ENCODE results near the gene NDUFAF7.
"Not testable (repeated sequence)": the region's sequence is repeated elsewhere in the genome, so short reads cannot be mapped to it uniquely, and the experiment has no call there.

Gene NDUFAF7

GRCh38 chr2:37231241-37232130 lies at the start of gene NDUFAF7, which contains the start of gene CEBPZ:
TSS of gene NDUFAF7 (plus strand) at chr2:37231658. CDS start at chr2:37231706, 48 bp downstream.
TSS of gene CEBPZ (minus strand) at chr2:37231596. CDS start at chr2:37231567, 29 bp downstream.
- DNase-seq = peak; percentile 73

DNA sequence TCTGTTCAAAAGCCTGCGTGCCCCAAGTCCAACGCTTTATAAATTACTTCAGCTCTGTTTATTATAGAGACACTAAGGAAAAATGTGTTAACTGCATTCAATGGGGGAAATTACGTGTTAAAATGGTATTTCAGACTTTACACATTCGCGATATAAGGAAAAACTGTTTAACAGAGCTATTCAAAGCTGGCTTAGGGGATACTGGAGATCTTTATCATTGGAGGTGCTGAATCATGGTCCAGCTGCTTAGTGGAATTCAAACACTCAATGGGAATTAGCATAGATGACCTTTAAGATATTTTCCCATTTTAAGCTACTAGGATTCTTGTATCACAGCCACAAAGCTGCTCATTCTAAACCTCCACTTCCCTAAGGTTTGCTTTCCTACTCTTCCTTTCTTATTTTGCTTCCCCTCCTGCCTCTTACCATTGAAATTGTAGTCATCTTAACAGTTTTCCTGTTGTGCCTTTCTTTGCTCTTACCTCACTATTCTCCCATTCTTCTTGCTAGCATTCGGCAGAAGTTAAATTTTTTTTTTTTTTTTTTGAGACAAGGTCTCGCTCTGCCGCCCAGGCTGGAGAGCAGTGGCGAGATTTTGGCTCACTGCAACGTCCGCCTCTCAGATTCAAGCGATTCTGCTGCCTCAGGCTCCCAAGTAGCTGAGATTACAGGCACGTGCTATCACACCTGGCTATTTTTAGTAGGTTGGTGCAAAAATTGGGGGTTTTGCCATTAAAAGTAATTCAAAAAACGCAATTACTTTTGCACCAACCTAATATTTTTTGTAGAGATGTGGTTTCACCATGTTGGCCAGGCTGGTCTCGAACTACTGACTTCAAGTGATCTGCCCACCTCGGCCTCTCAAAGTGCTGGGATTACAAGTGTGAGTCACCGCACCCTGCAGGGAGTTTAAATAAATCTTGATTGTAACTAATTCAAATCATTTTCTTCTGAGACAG lies 49.5 kb upstream of the NDUFAF7 start:
- no peak for DNase-seq

DNA sequence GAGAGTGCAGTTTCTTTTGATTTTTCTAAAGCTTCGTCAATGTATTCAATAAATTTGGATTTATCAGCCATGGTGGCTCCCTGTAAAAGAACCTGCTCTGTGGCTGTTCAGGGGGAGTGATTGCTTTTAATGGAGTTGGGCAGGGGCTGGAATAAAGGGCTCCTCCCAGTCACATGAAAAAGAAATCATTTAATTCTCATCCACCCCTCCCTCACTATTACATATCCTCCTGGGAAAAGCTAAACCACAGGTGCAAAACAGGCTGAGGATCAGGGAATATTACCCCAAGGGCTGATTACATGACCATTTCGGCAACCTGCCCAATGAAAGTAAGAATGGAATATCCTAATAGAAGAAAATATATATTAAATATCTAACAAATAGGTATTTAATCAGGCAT lies 42.9 kb upstream of the NDUFAF7 start, which contains the start of gene SULT6B1:
Gene SULT6B1, minus strand, starts transcription at position 101 of the 400 bp plus-strand sequence. Its CDS starts 30 bp downstream, at position 71.
- no peak for DNase-seq

DNA sequence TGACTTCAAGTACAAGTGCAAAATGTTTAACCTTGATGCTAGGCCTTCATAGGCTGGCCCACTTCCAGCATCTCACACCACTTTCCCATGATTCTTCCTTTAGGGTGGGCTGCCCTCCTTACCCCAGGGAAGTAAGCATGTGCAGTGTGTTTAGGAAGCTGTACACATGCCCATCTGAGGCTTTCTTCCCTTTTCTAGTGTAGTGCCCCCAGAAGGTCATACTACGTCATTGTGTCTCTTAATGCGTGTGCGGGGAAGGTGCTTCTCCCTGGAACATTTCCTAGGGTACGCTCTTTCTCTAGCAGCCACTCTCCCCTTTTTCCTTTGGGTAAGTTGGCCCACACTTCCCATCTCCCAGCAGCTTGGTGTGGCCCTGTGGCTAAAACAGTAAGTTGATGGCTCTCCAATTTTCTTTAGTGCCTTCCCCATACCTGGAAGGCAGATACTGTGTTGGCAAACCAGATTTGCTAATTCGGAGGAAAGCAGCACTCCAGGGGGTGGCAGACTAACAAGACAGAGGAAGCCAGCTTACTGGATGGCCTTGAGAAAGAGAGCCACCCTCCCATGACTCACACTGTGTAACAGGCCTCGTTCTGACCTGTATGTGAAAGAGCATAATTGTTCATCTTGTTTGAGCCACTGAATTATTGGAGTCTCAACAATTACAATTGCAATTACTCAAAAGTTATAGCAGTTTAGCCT lies 41.9 kb upstream of the NDUFAF7 start:
- no peak for DNase-seq

- no peak for DNase-seq
Observed at GRCh38 chr2:37190290-37190689, 41.2 kb upstream of the NDUFAF7 start.

DNA sequence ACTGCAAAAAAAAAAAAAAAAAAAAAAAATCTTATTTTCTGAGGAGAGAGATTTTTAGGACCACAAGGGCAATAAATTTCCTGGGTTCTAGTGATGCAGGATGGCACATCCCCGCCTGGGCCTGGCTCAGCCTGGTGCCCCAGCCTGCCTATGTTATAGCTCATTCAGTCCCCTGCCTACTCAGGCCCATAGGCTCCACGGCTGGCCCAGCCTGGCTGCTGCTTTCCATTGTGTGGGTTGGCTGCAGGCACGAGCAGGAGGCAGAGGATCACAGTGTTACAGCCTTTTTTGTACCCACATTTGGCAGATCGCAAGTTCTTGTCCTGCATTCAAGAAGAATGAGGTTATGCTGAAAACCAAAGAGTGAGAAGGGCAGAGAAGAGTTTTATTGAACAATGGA lies 40.2 kb upstream of the NDUFAF7 start:
- no peak for DNase-seq

GRCh38 chr2:37191747-37192146 lies 39.7 kb upstream of the NDUFAF7 start:
- no peak for DNase-seq

GRCh38 chr2:37192551-37192950 lies 38.9 kb upstream of the NDUFAF7 start:
- no peak for DNase-seq

DNA sequence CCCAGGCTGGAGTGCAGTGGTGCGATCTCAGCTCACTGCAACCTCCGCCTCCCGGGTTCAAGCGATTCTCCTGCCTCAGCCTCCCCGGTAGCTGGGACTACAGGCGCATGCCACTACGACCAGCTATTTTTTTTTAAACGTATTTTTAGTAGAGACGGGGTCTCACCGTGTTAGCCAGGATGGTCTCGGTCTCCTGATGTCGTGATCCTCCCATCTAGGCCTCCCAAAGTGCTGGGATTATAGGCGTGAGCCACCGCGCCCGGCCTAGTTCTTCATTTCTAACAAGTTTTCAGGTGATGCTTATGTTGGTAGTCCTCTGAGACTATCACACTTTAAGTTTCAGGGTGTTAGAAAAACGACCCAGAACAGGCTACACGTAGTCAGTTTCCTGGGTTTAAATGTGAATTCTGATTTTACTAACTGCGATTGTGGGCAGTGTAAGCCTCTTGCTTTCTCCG lies 35.6 kb upstream of the NDUFAF7 start:
- not testable (repeated sequence) for DNase-seq

GRCh38 chr2:37196320-37197195 lies 34.9 kb upstream of the NDUFAF7 start, which contains the start of gene CEBPZOS:
TSS of gene CEBPZOS (plus strand) at chr2:37196496. CDS start at chr2:37199705, 3,209 bp downstream.
- DNase-seq = peak; percentile 55

DNA sequence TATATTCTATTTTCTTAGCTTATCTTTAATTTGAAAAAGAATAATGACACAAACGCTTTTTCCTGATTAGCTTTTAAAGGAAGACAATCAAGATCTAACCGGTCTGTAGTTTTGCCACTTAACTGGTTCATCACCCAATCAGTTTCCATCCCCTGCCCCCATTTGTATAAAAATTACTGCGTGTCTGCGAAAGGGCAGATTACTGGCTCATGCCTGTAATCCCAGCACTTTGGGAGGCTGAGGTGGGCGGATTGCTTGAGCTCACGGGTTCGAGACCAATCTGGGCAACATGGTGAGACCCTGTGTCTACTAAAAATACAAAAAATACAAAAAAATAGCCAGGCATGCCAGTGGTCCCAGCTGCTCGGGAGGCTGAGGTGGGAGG lies 32.8 kb upstream of the NDUFAF7 start:
- no peak for DNase-seq

- DNase-seq = no peak
Observed at GRCh38 chr2:37201208-37201607, 30.2 kb upstream of the NDUFAF7 start.

DNA sequence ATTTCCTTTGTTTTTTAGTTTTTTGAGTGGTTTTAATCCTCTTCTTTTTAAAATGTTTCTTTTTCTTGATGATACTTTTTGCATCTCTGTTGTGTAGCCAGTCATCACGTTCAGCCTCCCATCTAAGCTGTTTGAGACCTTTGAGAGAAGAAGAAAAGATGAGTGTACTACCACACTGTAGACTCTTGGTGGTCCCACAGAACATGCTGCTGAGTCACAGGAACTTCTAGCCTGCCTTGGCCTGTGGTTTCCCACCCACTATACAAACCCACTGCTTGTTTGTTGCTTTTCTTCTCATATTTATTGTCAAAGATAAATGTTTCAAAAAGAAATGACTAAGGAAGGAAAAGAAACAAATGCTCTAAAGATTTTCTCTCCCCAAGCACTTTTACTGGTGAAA lies 29.7 kb upstream of the NDUFAF7 start:
- no peak for DNase-seq

DNA sequence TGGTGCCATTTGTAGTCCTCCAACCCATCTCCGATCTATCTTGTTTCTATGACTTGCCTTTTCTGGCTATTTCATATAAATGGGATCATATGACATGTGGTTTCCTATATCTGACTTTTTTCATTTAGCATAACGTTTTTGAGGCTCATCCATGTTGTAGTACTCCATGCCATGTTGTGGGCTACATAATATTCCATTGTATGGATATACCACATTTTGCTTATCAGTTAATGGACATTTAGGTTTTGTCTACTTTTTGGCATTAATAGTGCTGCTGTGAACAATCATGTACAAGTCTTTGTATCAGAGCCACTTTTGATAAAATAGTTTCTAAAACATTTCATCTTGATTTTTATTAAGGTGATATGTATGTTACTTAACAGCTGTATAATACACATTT lies 27.8 kb upstream of the NDUFAF7 start:
- DNase-seq = no peak

GRCh38 chr2:37205071-37205661 lies 26.3 kb upstream of the NDUFAF7 start:
- DNase-seq = not testable (repeated sequence)

GRCh38 chr2:37205689-37206341 lies 25.6 kb upstream of the NDUFAF7 start:
- DNase-seq = no peak

DNA sequence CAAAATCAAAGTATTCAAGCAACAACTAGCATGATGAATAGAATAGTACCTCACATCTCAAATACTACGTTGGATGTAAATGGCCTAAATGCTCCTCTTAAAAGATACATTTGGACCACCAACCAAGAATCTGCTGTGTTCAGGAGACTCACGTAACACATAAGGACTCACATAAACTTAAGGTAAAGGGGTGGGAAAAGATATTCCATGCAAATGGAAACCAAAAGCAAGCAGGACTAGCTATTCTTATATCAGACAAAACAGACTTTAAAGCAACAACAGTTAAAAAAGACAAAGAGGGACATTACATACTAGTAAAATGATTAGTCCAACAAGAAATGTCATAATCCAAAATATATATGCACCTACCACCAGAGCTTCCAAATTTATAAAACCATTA lies 24.7 kb upstream of the NDUFAF7 start:
- not testable (repeated sequence) for DNase-seq

GRCh38 chr2:37211212-37211611 lies 20.2 kb upstream of the NDUFAF7 start:
- DNase-seq = no peak

GRCh38 chr2:37211939-37212338 lies 19.5 kb upstream of the NDUFAF7 start:
- no peak for DNase-seq

GRCh38 chr2:37215250-37215649 lies 16.2 kb upstream of the NDUFAF7 start:
- DNase-seq = no peak
